KOPT-K1 (cell line): ENCODE results near the gene OR52E2.
"Not testable (repeated sequence)": the region's sequence is repeated elsewhere in the genome, so short reads cannot be mapped to it uniquely, and the experiment has no call there.

Experiments
- H3K27ac ChIP-seq: fragments of 200-600 bp; sonication (generic); 2 replicates; pipeline ENCODE4 v1.5.1; 2016; ENCODE audit warnings: antibody characterized with exemption, mild to moderate bottlenecking, low read depth, low read length; ENCODE audit not compliant: poor library complexity, severe bottlenecking
- H3K36me3 ChIP-seq: fragments of 200-600 bp; sonication (generic); 2 replicates; pipeline ENCODE4 v1.5.1; 2017; ENCODE audit warnings: antibody characterized with exemption, mild to moderate bottlenecking, low read length, moderate library complexity; ENCODE audit not compliant: insufficient read depth
- H3K9me3 ChIP-seq: fragments of 200-600 bp; sonication (generic); 2 replicates; pipeline ENCODE4 v1.5.1; 2017; ENCODE audit warnings: antibody characterized with exemption, low read length, mild to moderate bottlenecking; ENCODE audit not compliant: insufficient read depth, poor library complexity, severe bottlenecking

Gene OR52E2

GRCh38 chr11:5059391-5059790 lies at the start of gene OR52E2:
Gene OR52E2 (minus strand): TSS chr11:5059627. CDS start chr11:5059627, 0 bp downstream.
- no peak within 1 kb of the TSS for H3K27ac ChIP-seq
- no peaks in the 10 kb centered on the region for H3K36me3 ChIP-seq
- H3K9me3 ChIP-seq: no peaks in the 10 kb centered on the region

- Histone ChIP-seq H3K9me3 (no peaks in the 10 kb centered on the region), H3K27ac (no peak overlapping the region), H3K36me3 (no peaks in the 10 kb centered on the region)
Measured at GRCh38 chr11:5107285-5107684, 47.9 kb upstream of the OR52E2 start.

- no peak overlapping the region for H3K27ac ChIP-seq
- no peaks in the 10 kb centered on the region for H3K36me3 ChIP-seq
- no peaks in the 10 kb centered on the region for H3K9me3 ChIP-seq
Measured at GRCh38 chr11:5103066-5103465, 43.6 kb upstream of the OR52E2 start.

- no peak overlapping the region for H3K27ac ChIP-seq
- no peaks in the 10 kb centered on the region for H3K9me3 ChIP-seq
- H3K36me3 ChIP-seq: no peaks in the 10 kb centered on the region
Measured at GRCh38 chr11:5102246-5102645, 42.8 kb upstream of the OR52E2 start.

- Histone ChIP-seq H3K36me3 (no peaks in the 10 kb centered on the region), H3K27ac (no peak overlapping the region), H3K9me3 (no peaks in the 10 kb centered on the region)
Measured at GRCh38 chr11:5096011-5096410, 36.6 kb upstream of the OR52E2 start.

GRCh38 chr11:5092821-5093585 lies 33.6 kb upstream of the OR52E2 start:
- Histone ChIP-seq H3K36me3 (no peaks in the 10 kb centered on the region), H3K9me3 (no peaks in the 10 kb centered on the region), H3K27ac (no peak overlapping the region)

- H3K36me3 ChIP-seq: no peaks in the 10 kb centered on the region
- no peaks in the 10 kb centered on the region for H3K9me3 ChIP-seq
- no peak overlapping the region for H3K27ac ChIP-seq
Measured at GRCh38 chr11:5090668-5091067, 31.2 kb upstream of the OR52E2 start.

GRCh38 chr11:5088556-5088955 lies 29.1 kb upstream of the OR52E2 start:
- no peaks in the 10 kb centered on the region for H3K36me3 ChIP-seq
- no peaks in the 10 kb centered on the region for H3K9me3 ChIP-seq
- H3K27ac ChIP-seq: no peak overlapping the region

- Histone ChIP-seq H3K9me3 (no peaks in the 10 kb centered on the region), H3K27ac (no peak overlapping the region)
Measured at GRCh38 chr11:5083602-5084001, 24.2 kb upstream of the OR52E2 start.

GRCh38 chr11:5081405-5081804 lies 22.0 kb upstream of the OR52E2 start:
- Histone ChIP-seq H3K9me3 (no peaks in the 10 kb centered on the region), H3K27ac (no peak overlapping the region), H3K36me3 (no peaks in the 10 kb centered on the region)

More at GRCh38 chr11:5083602-5084001, 24.2 kb upstream of the OR52E2 start:
- no peaks in the 10 kb centered on the region for H3K36me3 ChIP-seq

GRCh38 chr11:5071799-5072198 lies 12.4 kb upstream of the OR52E2 start:
- Histone ChIP-seq H3K27ac (no peak overlapping the region), H3K36me3 (no peaks in the 10 kb centered on the region), H3K9me3 (no peaks in the 10 kb centered on the region)

- no peak within 1 kb of the TSS for H3K27ac ChIP-seq
- no peaks in the 10 kb centered on the region for H3K9me3 ChIP-seq
- H3K36me3 ChIP-seq: no peaks in the 10 kb centered on the region
Measured at GRCh38 chr11:5069272-5069671, 9.8 kb upstream of the OR52E2 start, which contains the start of gene OR52E1. Gene OR52E1 (plus strand): TSS chr11:5069572.

- Histone ChIP-seq H3K9me3 (no peaks in the 10 kb centered on the region), H3K27ac (no peak overlapping the region), H3K36me3 (no peaks in the 10 kb centered on the region)
Measured at GRCh38 chr11:5065027-5065426, 5.6 kb upstream of the OR52E2 start.

GRCh38 chr11:5058679-5059078 lies 748 bp downstream of the OR52E2 start:
- not testable (repeated sequence) for H3K27ac ChIP-seq, H3K9me3 ChIP-seq, H3K36me3 ChIP-seq

- Histone ChIP-seq H3K36me3 (no peaks in the 10 kb centered on the region), H3K27ac (no peak overlapping the region), H3K9me3 (no peaks in the 10 kb centered on the region)
Measured at GRCh38 chr11:5046754-5047330, 12.6 kb downstream of the OR52E2 start.

- no peak within 1 kb of the TSS for H3K27ac ChIP-seq
- no peaks in the 10 kb centered on the region for H3K9me3 ChIP-seq
Measured at GRCh38 chr11:5046226-5046625, 13.2 kb downstream of the OR52E2 start, which contains the start of gene OR52J3. Gene OR52J3 (plus strand): TSS chr11:5046526. CDS start chr11:5046526, 0 bp downstream.

More at GRCh38 chr11:5046226-5046625, 13.2 kb downstream of the OR52E2 start, which contains the start of gene OR52J3:
- H3K36me3 ChIP-seq: no peaks in the 10 kb centered on the region
